CD4-positive, alpha-beta T cell treated with Interleukin-4 for 4 hours (primary cell): ENCODE data around the gene SLC25A15.

Experiments
- DNase-seq: peaks from one replicate; pipeline ENCODE4 v3.0.0-alpha.2; 2020

Gene SLC25A15

DNA sequence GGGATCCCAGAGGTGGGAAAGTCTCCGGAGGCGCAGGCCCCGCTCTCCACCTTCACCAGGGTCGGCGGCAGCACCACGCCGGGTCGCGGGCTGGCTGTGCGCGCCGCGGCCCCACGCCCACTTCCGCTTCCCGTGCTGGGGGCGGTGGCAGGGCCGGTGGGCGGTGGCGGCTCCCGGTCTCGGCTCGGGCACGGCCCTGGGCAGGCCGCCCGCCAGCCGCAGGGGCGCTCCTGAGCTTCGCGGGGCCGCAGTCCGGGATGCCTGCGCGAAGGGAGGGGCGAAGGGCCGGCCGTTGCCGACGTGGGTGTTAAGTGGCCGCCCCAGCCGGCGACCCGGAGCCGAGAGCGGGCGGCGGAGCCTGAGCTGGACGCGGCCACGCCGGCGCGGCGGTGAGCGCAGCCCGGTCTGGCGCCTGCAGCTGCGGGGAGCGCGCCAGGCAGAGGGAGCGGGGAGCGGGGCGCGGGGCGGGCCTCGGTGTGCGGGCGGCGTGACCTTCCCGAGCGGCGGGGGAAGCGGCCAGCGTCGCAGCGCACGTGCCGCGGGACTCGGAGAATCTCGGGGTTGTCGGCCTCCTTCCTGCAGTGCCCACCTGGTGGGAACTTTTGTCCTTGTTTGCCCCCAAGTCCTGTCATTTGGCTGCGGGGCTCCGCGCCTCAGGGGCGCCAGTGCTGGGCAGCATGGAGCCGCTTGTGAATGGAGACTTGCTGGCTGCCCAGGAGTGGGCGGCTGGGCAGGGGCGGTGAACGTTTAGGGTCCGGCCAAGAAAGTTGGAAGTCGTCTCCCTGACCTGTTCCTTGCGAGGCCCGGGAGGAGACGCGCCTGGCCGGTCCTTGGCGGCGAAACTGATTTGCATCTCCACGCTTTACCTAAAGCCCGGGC, at the start of gene SLC25A15:
SLC25A15 (plus strand) TSS at position 337 of the 879 bp plus-strand sequence. CDS start 3,616 bp downstream, outside the sequence.
- DNase-seq = peak; percentile 61

DNA sequence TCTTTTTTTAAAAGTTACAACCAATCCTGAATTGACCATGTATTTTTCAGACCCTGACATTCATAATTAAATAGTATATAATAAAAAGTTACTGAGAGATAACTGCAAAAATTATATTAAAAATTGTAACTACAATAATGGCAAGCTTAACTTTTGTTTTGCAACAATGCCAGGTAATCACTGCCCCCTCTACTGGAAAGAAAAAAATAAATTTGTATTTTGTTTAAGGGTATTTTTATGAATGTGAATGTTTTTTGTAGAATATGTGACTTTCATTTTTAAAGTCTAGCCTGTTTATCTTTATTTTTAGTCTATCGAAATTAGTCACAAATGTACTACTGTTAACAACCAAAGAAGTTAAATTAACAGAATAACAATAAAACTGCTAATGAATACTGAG, 40.1 kb upstream of the SLC25A15 start:
- no peak for DNase-seq

DNA sequence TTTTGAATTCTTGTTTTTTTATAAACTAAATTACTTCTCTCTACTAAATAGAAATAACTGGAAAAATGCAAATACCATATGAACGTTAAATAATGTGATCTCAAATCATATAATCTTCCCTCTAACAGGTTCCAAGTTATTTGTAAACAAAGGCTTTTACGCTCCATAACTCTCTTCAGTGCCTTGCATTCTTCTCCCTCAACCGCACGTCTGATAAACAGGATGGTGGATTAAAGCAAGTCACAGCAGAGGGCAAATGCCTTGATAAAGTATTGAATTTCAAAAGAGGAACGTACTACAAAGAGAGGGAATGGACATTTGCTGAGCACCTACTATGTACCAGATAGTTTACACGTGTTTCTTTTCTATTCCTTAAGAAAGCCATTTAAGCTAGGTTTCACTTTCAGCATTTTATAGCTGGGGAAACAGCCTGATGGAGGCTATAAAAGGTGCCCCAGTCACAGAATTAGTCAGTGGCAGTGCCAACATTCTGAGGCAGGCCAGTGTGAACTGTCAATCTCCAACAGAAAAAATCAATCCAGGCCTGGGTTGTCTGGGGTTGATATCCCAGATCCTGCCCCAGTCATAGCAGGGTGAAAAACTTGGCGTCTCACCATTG, 34.2 kb upstream of the SLC25A15 start:
- no peak for DNase-seq

DNA sequence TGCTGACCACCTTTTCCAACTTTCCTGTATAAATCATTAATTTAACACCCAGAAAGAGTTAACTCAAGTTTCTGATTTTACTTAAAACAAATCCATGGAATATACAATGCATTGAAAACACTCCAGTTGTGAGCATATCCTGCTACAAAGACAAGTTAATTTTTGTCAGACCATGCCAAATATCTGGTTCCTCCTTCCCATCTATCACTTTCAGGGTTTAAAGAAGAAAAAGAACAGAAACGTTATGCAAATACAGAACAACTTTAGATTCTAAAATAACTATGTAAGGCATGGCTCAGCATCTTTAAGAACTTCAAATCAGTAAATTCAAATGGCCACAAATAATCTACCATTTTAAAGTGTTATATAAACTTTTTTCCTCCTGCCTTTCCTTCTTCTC, 33.4 kb upstream of the SLC25A15 start:
- no peak for DNase-seq

- no peak for DNase-seq
These were observed 30.6 kb upstream of the SLC25A15 start for GRCh38 chr13:40758811-40759210.

- DNase-seq = no peak
These were observed 26.6 kb upstream of the SLC25A15 start for GRCh38 chr13:40762849-40763248.

DNA sequence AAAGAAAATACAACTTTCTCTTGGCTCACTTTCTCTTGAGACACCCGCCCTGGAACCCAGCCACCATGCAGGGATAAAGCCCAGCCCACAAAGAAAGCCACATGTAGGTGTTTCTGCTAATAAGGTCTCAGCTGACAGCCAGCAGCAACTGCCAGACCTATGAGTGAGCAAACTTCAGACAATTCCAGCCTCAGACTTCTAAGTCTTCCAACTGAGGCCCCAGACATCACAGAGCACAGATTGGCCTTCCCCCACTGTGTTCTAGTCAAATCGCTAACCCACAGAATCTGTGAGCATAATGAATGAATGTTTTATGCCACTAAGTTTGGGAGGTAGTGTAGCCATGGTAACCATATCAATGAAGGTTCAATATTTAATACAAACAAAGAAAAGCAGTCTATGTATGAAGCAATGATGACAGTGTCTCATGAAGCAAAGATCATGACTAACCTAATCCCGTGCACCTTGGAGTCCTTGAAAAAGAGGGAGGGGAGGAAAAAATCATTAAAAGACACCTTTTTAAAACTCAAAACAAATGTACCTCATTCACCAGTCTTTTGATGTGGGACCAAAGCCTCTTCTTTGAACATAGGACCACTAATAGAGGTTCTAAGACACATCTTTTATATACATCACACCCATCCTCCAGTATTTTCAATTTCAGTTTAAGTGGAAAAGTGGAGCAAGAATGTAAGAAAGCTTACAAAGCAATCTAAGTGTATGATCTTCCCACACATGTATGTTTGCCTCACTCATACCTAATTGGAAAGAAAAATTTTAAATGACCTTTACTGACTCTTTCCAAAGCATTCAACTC, 24.6 kb upstream of the SLC25A15 start:
- DNase-seq = peak; percentile 83

DNA sequence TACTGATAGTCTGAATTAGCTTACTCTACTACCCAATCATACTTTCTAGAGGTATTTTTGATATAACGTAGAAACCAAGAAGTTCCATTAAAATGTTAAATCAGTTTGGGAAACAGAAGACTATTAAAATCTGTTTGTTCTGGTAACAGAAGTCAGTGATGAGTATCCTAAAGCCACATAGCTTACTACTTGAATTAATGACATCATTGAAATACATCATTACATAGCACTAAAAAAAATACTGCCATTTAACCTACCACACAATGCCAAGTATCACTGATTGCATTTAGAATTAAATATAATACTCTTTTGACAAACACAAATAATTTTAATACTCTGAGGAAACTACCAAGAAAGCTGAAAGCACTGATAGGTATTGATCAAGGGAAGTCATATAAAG, 23.8 kb upstream of the SLC25A15 start:
- no peak for DNase-seq

DNA sequence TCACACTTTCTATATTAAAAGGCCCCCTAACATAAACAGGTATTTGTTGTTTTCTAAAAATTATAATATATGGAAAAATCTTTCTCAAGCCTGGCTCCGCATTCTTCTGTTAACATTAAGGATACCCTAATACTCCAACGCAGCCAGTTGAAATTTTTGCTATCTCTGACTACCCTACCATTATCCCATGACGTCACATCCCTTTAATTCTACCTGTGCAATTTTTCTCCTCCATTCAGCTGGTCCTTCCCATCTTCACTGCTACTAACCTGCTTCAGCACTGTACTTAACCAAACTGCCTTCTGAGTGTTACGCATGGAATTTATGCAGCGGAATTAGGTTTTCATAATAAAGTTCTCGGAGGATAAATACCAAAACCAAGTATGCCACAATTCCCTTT, 19.4 kb upstream of the SLC25A15 start:
- no peak for DNase-seq

GRCh38 chr13:40770609-40770933, 18.8 kb upstream of the SLC25A15 start:
- DNase-seq = no peak

DNA sequence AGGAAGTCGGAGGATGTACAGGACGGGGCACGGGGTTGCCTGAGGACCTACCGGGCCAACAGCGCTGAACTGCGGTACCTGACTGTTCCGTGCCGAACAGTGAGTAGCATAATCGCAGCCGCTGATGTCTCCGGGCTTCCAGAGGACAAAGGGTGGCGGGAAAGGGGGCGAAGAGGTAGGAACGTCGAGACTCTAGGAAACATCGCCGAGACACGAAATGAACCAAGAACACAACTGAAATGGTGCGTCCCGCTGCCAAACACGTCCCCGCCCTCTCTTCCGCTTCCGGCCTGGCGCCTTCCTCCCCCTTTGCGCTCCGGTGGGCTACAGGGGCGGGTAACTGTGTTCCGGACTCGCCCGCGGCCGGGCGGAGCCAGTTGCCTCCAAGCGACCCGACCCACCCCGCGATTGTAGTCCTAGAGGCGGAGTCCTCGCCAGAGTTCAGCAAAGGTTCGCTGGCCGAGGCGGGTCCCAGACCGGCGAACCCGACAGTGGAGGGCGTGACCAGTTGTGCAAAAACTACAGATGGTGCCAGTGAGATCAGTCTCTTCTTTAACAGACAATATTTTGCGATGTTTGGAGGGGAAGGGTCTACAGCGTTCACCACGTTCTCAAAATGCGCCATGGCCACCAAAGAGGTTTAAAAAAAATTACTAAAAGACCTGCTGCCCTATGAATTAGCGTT, 18.3 kb upstream of the SLC25A15 start, which contains the start of gene MRPS31:
MRPS31 (minus strand) TSS at position 257 of the 685 bp plus-strand sequence; CDS start at position 203, 54 bp downstream.
- peak; percentile 92 for DNase-seq

DNA sequence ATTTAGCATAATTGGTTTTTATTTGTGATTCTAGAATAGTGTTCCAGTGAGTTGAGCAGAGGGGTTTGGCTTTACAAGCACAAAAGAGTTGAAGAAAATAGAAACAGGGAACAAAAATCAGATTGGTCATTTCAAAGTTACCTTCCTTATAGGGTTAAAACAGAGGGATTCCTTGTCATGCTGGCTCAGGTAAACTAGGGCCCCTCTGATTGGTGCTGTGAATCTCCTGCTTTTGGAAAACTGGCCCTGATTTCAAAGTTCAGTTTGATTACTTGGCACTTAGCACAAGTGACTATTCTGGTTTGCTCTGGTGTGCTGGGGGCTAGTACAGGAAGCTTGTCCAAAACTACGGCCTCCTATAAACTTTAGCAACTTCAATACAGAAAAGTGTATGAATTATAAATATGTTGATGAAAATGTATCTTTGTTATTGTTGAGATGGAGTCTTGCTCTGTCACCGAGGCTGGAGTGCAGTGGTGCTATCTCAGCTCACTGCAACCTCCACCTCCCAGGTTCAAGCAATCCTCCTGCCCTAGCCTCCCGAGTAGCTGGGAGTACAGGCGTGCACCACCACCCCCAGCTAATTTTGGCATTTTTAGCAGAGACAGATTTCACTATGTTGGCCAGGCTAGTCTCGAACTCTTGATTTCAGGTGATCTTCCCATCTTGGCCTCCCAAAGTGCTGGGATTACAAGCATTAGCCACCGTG, 16.5 kb upstream of the SLC25A15 start:
- DNase-seq = no peak

- DNase-seq = no peak
These were observed 14.7 kb upstream of the SLC25A15 start for GRCh38 chr13:40774672-40775071.

DNA sequence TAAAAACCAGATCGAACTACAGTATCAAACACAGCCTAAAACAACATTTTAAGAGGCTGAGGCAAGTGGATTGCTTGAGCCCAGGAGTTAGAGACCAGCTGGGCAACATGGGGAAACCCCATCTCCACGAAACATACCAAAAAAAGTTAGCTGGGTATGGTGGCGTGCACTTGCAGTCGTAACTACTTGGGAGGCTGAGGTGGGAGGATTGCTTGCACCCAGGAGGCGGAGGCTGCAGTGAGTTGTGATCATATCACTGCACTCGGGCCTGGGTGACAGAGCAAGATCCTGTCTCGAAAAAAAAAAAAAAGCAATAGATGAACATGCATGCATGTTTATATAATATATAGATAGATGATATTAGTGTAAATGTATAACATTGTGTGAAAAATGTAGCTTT, 13.2 kb upstream of the SLC25A15 start:
- DNase-seq = no peak

- peak; percentile 82 for DNase-seq
These were observed 12.7 kb upstream of the SLC25A15 start for GRCh38 chr13:40776681-40777165.

GRCh38 chr13:40777166-40777808, 12.1 kb upstream of the SLC25A15 start:
- peak; percentile 62 for DNase-seq

DNA sequence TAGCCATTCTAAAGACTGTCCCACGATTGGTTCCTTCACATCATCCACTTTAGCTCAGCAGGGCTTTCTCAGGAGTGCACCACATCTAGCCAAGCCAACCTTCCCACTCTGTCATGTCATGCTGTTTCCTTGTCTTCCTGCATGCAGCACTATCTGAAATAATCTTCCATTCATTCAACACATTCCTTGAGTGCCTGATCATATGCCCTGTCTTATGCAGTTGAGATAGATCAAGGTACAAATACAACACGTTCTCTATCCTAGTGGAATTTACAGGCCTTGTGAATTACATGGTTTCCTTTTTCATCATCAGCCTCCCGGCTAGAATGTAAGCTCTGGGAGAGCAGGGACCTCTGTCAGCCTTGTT, 11.6 kb upstream of the SLC25A15 start:
- no peak for DNase-seq

DNA sequence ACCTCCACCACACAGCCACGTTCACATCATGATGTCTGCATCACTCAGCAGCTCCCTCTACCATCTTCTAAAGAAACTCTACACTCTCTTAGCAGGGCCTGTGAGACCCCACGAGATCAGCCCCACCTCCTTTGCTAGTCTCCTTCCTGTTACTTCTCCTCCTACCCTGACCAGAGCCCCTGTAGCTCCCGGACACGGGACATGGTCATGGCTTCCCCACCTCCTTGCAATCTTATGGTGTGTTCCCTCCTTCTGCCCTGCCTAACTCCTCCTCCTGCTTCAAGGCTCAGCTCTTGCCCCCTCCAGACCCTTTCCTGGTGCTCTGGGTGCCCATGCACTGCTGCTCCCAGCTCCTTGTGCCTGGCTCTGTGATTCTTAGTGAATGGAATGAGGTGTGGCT, 10.4 kb upstream of the SLC25A15 start:
- DNase-seq = no peak

DNA sequence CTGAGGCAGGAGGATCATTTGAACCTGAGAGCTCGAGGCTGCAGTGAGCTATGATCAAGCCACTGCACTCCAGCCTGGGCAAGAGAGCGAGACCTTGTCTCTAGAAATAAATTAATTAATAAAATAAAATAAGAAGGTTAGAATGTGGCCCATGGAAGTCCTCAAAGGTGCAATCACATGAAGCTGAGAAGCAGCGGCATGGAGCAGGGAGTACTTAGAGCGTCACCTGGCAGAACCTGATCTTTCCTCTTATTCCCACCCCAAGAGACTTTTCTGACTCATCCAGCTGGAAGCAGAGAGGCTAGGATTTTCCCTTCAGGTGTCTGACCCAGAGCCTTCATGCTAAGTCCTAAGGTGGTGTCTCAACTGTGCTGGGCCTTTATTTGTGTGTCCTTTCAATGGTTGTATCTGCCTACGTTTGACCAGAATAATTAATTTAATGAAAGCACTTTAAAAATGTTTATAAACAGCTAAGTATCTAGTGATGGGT, 9.6 kb upstream of the SLC25A15 start:
- no peak for DNase-seq

- no peak for DNase-seq
These were observed 8.5 kb upstream of the SLC25A15 start for GRCh38 chr13:40780822-40781401.

GRCh38 chr13:40781717-40782116, 7.7 kb upstream of the SLC25A15 start:
- DNase-seq = no peak
